Stomach (tissue), 4 donors: ENCODE measurements around the gene ZNF474.

ENCODE experiments used
- CTCF ChIP-seq, 7 experiments: fragments of 450-650 bp in 4 of 7; fragments of 200-600 bp in 3 of 7; sonication (generic) in 3 of 7; IDR thresholded peaks; one replicate each; pipeline ENCODE4 v1.5.1; 2016 to 2019; ENCODE audit warnings: antibody characterized with exemption in 7 of 7, control low read depth in 2 of 7, mild to moderate bottlenecking in 1 of 7
- EP300 ChIP-seq: sonication (generic); formaldehyde crosslinking; IDR thresholded peaks from one replicate; pipeline ENCODE4 v1.6.1; 2017; ENCODE audit warnings: antibody characterized with exemption
- POLR2A ChIP-seq, 4 donors: fragments of 450-650 bp; IDR thresholded peaks; one replicate each; pipeline ENCODE4 v1.6.1; 2016; ENCODE audit warnings: antibody characterized with exemption in 4 of 4, control low read depth in 2 of 4, mild to moderate bottlenecking in 1 of 4, moderate library complexity in 1 of 4
- POLR2AphosphoS5 ChIP-seq, 3 donors: sonication (generic); formaldehyde crosslinking; IDR thresholded peaks; one replicate each; pipeline ENCODE4 v1.6.1; 2016; ENCODE audit warnings: antibody characterized with exemption in 3 of 3

- TF ChIP-seq CTCF (IDR thresholded peaks at IDR 0.05): no peak
- TF ChIP-seq POLR2AphosphoS5 (IDR thresholded peaks at IDR 0.05): no peak
- no peak for TF ChIP-seq EP300
- no peak for TF ChIP-seq POLR2A (IDR thresholded peaks at IDR 0.05)
Measured at GRCh38 chr5:122180146-122180712, 50.9 kb downstream of the ZNF474 start.
